ENCODE data around the gene LRRC32.

Gene LRRC32

GRCh38 chr11:76628408-76628947 is 42.1 kb downstream of the LRRC32 start:
- POLR2A ChIA-PET: no interaction called here
- CTCF ChIA-PET: no interaction called here
- DNase-seq (ENCODE audit: extremely low spot score): no peak
- no peak for TF ChIP-seq SUZ12 (IDR thresholded peaks at IDR 0.05)
- no peak for TF ChIP-seq L3MBTL2 (conservative IDR thresholded peaks at IDR 0.05)
- no peak for TF ChIP-seq HDGF (IDR thresholded peaks at IDR 0.05; ENCODE audit: borderline replicate concordance)
- TF ChIP-seq TARDBP (IDR thresholded peaks at IDR 0.05): no peak
- no peak for TF ChIP-seq SP1 (IDR thresholded peaks at IDR 0.05)

- no peak for TF ChIP-seq HDGF (IDR thresholded peaks at IDR 0.05; ENCODE audit: borderline replicate concordance)
- no peak for TF ChIP-seq L3MBTL2 (conservative IDR thresholded peaks at IDR 0.05)
- TF ChIP-seq PKNOX1 (IDR thresholded peaks at IDR 0.05): no peak
- TF ChIP-seq FOXM1 (IDR thresholded peaks at IDR 0.05; ENCODE audit: borderline replicate concordance): no peak
- no peak for TF ChIP-seq TARDBP (IDR thresholded peaks at IDR 0.05)
- TF ChIP-seq ARNT (IDR thresholded peaks at IDR 0.05): no peak
- TF ChIP-seq FOXK2 (IDR thresholded peaks at IDR 0.05): no peak
- TF ChIP-seq SUZ12 (IDR thresholded peaks at IDR 0.05): no peak
- TF ChIP-seq BHLHE40 (IDR thresholded peaks at IDR 0.05; ENCODE audit: borderline replicate concordance): no peak
- no peak for TF ChIP-seq ZNF384 (IDR thresholded peaks at IDR 0.05)
- TF ChIP-seq LEF1 (IDR thresholded peaks at IDR 0.05; ENCODE audit: borderline replicate concordance): no peak
- TF ChIP-seq CTBP1 (IDR thresholded peaks at IDR 0.05; ENCODE audit: borderline replicate concordance): no peak
- no peak for TF ChIP-seq NFRKB (IDR thresholded peaks at IDR 0.05)
- no peak for TF ChIP-seq FOXA1 (IDR thresholded peaks at IDR 0.05)
- no peak for TF ChIP-seq ELF4 (IDR thresholded peaks at IDR 0.05)
- TF ChIP-seq SP1 (IDR thresholded peaks at IDR 0.05): no peak
- DNase-seq (ENCODE audit: extremely low spot score): no peak
- ChIA-PET POLR2A (no interaction called here), CTCF (no interaction called here)
These were observed 42.9 kb downstream of the LRRC32 start for GRCh38 chr11:76627606-76628005.

GRCh38 chr11:76626921-76627401 is 43.6 kb downstream of the LRRC32 start:
- no peak for TF ChIP-seq FOXM1 (IDR thresholded peaks at IDR 0.05; ENCODE audit: borderline replicate concordance)
- no peak for TF ChIP-seq BHLHE40 (IDR thresholded peaks at IDR 0.05; ENCODE audit: borderline replicate concordance)
- no peak for TF ChIP-seq TARDBP (IDR thresholded peaks at IDR 0.05)
- TF ChIP-seq CTBP1 (IDR thresholded peaks at IDR 0.05; ENCODE audit: borderline replicate concordance): no peak
- no peak for TF ChIP-seq SUZ12 (IDR thresholded peaks at IDR 0.05)
- TF ChIP-seq ELF4 (IDR thresholded peaks at IDR 0.05): no peak
- ChIA-PET POLR2A (no interaction called here), CTCF (no interaction called here)
- DNase-seq (ENCODE audit: extremely low spot score): no peak

- CTCF ChIA-PET: no interaction called here
- POLR2A ChIA-PET: no interaction called here
- DNase-seq (ENCODE audit: extremely low spot score): no peak
- no peak for TF ChIP-seq CTBP1 (IDR thresholded peaks at IDR 0.05; ENCODE audit: borderline replicate concordance)
These were observed 44.3 kb downstream of the LRRC32 start for GRCh38 chr11:76626266-76626665.

- no peak for TF ChIP-seq FOXK2 (IDR thresholded peaks at IDR 0.05)
- no peak for TF ChIP-seq NFRKB (IDR thresholded peaks at IDR 0.05)
- no peak for TF ChIP-seq FOXA1 (IDR thresholded peaks at IDR 0.05)
- TF ChIP-seq BHLHE40 (IDR thresholded peaks at IDR 0.05; ENCODE audit: borderline replicate concordance): no peak
- ChIA-PET POLR2A (no interaction called here), CTCF (no interaction called here)
- DNase-seq (ENCODE audit: extremely low spot score): no peak
These were observed 44.9 kb downstream of the LRRC32 start for GRCh38 chr11:76625472-76626186.

GRCh38 chr11:76624500-76625379 is 45.8 kb downstream of the LRRC32 start:
- POLR2A ChIA-PET: no interaction called here
- DNase-seq (ENCODE audit: extremely low spot score): no peak
- CTCF ChIA-PET: interaction anchor here (0.7 kb wide), 1 partner anchor 23 kb away, joined by 3 read pairs; no protein-coding TSS in a partner anchor
- TF ChIP-seq SP1 (IDR thresholded peaks at IDR 0.05) (no peak), TARDBP (IDR thresholded peaks at IDR 0.05) (no peak), ARNT (IDR thresholded peaks at IDR 0.05) (no peak), BHLHE40 (IDR thresholded peaks at IDR 0.05; ENCODE audit: borderline replicate concordance) (no peak), ELF4 (IDR thresholded peaks at IDR 0.05) (no peak), PKNOX1 (IDR thresholded peaks at IDR 0.05) (no peak), SUZ12 (IDR thresholded peaks at IDR 0.05) (no peak), NFRKB (IDR thresholded peaks at IDR 0.05) (no peak), FOXM1 (IDR thresholded peaks at IDR 0.05; ENCODE audit: borderline replicate concordance) (no peak), FOXK2 (IDR thresholded peaks at IDR 0.05) (no peak), HDGF (IDR thresholded peaks at IDR 0.05; ENCODE audit: borderline replicate concordance) (no peak), LEF1 (IDR thresholded peaks at IDR 0.05; ENCODE audit: borderline replicate concordance) (no peak), L3MBTL2 (conservative IDR thresholded peaks at IDR 0.05) (no peak), ZNF384 (IDR thresholded peaks at IDR 0.05) (no peak), CTBP1 (IDR thresholded peaks at IDR 0.05; ENCODE audit: borderline replicate concordance) (no peak), FOXA1 (IDR thresholded peaks at IDR 0.05) (no peak)

Data from HEK293T (cell line).